Measurements from ENCODE around the gene PNMA5. TPM values are rescaled to one million over a fixed set of nuclear protein-coding genes. Genes with fewer than 3 reads are reported as not detected.

The PNMA5 gene
- total RNA-seq (2021) (0.13 to 0.27 TPM (median 0.25 TPM) in 3 replicates), Bru-seq, nascent RNA (percentile 16 among the genes with signal in this experiment)
- long read RNA-seq, experiment 1, result 0 reads
- long read RNA-seq, experiment 2, result 0 reads
- long read RNA-seq, experiment 3, result 0 reads

DNA sequence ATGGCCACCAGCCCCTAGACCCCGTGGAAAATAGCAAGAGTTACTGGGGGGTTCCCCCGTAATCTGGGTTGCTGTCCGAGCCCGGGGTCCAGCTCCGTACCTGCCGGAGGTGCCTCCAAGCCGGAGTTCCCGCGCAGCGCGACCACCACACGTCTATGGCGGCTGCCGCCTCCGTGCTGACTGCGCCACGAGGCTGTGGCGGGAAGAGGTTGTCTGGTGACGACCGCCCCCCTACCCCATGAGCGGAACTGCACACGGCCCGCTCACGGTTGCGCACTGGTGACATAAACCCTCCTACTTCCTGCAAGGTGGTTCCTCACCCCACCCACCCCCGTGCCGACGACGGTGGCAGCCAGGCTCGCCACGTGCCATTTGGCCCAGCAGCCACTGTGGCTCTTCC lies at the start of gene PNMA5:
Gene PNMA5 (minus strand): TSS at position 184 of the 400 bp plus-strand sequence. CDS start 2,518 bp downstream, outside the sequence.
- H3K27me3 Mint-ChIP-seq (ENCODE audit: low read depth), result peaks cover 11% of the 10 kb centered on the region
- peaks cover 3% of the 10 kb centered on the region for H3K4me1 Mint-ChIP-seq
- no peak within 1 kb of the TSS for H3K4me3 Mint-ChIP-seq
- H3K36me3 Mint-ChIP-seq, result no peaks in the 10 kb centered on the region
- no peak for DNase-seq (ENCODE audit: low spot score)
- no peak for ATAC-seq
- H3K27ac Mint-ChIP-seq, result no peak within 1 kb of the TSS
- POLR2A ChIA-PET, result no interaction called here
- TF ChIP-seq FOXK1 (CRISPR knock-in tag; IDR thresholded peaks at IDR 0.05) (no peak), FOXJ3 (CRISPR knock-in tag; IDR thresholded peaks at IDR 0.05; ENCODE audit: borderline replicate concordance) (no peak), ZBTB21 (CRISPR knock-in tag; IDR thresholded peaks at IDR 0.05; ENCODE audit: borderline replicate concordance) (no peak), NFYB (CRISPR knock-in tag; conservative IDR thresholded peaks at IDR 0.05; ENCODE audit: low read depth) (no peak), ATF2 (CRISPR knock-in tag; IDR thresholded peaks at IDR 0.05; ENCODE audit: borderline replicate concordance, low read depth) (no peak), TP53 (CRISPR knock-in tag; IDR thresholded peaks at IDR 0.05) (no peak), OVOL2 (CRISPR knock-in tag; IDR thresholded peaks at IDR 0.05; ENCODE audit: borderline replicate concordance) (no peak), PRRX2 (CRISPR knock-in tag; IDR thresholded peaks at IDR 0.05) (no peak), SMAD4 (CRISPR knock-in tag; IDR thresholded peaks at IDR 0.05) (no peak), SMAD3 (CRISPR knock-in tag; IDR thresholded peaks at IDR 0.05; ENCODE audit: borderline replicate concordance) (no peak), FOXP1 (CRISPR knock-in tag; IDR thresholded peaks at IDR 0.05; ENCODE audit: borderline replicate concordance) (no peak)
- TF ChIP-seq, protein P1, sequence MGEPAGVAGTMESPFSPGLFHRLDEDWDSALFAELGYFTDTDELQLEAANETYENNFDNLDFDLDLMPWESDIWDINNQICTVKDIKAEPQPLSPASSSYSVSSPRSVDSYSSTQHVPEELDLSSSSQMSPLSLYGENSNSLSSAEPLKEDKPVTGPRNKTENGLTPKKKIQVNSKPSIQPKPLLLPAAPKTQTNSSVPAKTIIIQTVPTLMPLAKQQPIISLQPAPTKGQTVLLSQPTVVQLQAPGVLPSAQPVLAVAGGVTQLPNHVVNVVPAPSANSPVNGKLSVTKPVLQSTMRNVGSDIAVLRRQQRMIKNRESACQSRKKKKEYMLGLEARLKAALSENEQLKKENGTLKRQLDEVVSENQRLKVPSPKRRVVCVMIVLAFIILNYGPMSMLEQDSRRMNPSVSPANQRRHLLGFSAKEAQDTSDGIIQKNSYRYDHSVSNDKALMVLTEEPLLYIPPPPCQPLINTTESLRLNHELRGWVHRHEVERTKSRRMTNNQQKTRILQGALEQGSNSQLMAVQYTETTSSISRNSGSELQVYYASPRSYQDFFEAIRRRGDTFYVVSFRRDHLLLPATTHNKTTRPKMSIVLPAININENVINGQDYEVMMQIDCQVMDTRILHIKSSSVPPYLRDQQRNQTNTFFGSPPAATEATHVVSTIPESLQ (CRISPR knock-in tag; IDR thresholded peaks at IDR 0.05), result no peak
- TF ChIP-seq, protein P2, sequence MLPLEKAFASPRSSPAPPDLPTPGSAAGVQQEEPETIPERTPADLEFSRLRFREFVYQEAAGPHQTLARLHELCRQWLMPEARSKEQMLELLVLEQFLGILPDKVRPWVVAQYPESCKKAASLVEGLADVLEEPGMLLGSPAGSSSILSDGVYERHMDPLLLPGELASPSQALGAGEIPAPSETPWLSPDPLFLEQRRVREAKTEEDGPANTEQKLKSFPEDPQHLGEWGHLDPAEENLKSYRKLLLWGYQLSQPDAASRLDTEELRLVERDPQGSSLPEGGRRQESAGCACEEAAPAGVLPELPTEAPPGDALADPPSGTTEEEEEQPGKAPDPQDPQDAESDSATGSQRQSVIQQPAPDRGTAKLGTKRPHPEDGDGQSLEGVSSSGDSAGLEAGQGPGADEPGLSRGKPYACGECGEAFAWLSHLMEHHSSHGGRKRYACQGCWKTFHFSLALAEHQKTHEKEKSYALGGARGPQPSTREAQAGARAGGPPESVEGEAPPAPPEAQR (CRISPR knock-in tag; IDR thresholded peaks at IDR 0.05), result no peak
- TF ChIP-seq, protein P3, sequence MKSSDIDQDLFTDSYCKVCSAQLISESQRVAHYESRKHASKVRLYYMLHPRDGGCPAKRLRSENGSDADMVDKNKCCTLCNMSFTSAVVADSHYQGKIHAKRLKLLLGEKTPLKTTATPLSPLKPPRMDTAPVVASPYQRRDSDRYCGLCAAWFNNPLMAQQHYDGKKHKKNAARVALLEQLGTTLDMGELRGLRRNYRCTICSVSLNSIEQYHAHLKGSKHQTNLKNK (CRISPR knock-in tag; IDR thresholded peaks at IDR 0.05), result no peak
- CTCF ChIA-PET, result no interaction called here
- no peaks in the 10 kb centered on the region for H3K9me3 Mint-ChIP-seq

DNA sequence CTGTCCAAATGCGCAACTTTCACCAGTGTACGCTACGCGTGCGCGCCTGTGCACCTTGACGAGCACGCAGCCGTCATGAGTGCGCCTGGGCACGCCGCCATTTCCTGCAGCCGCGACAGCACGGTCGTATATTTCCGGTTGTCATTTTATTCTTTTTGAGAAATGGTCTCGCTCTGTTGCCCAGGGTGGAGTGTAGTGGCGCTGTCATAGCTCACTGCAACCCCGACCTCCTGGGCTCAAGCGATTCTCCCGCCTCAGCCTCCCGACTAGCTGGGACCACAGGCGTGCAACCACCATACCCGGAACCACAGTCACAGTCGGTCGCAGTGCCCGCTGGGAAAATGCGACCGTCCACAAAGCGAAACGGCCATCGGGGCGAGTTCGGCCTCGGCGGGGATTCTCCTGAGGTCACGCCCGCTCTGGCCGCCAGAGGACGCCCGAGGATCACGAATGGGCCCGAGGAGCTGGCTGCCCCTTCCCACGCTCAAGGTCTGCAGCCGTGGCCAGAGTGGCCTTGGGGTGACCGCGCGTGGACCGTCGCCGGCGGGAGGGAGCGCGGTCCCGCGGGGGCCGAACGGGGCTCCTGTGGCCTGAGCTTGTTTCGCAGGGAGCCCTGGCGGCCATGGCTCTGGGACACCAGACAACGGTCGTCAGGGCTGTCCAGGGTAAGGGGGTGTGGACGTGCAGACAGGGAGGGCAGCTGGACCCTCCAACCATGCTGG lies 38.6 kb upstream of the PNMA5 start:
- peaks cover 13% of the 10 kb centered on the region for H3K27me3 Mint-ChIP-seq (ENCODE audit: low read depth)
- no peaks in the 10 kb centered on the region for H3K4me1 Mint-ChIP-seq
- TF ChIP-seq, protein P4, sequence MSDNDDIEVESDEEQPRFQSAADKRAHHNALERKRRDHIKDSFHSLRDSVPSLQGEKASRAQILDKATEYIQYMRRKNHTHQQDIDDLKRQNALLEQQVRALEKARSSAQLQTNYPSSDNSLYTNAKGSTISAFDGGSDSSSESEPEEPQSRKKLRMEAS (CRISPR knock-in tag; IDR thresholded peaks at IDR 0.05), result peak; percentile 54; the same call in 1 of the 2 replicates
- TF ChIP-seq NFATC4 (CRISPR knock-in tag; IDR thresholded peaks at IDR 0.05), result no peak
- no peak for TF ChIP-seq CBFB (CRISPR knock-in tag; IDR thresholded peaks at IDR 0.05; ENCODE audit: low read depth)
- TF ChIP-seq KAT7 (CRISPR knock-in tag; IDR thresholded peaks at IDR 0.05; ENCODE audit: borderline replicate concordance), result 0 out of 2 replicates have a peak, but pooled peaks have one; percentile 39
- no peak for TF ChIP-seq TCF7 (CRISPR knock-in tag; IDR thresholded peaks at IDR 0.05; ENCODE audit: low read depth)
- TF ChIP-seq TEAD1 (CRISPR knock-in tag; IDR thresholded peaks at IDR 0.05), result 0 out of 2 replicates have a peak, but pooled peaks have one; percentile 55
- no peak for TF ChIP-seq HMGXB4 (CRISPR knock-in tag; IDR thresholded peaks at IDR 0.05)
- TF ChIP-seq GTF2I (CRISPR knock-in tag; conservative IDR thresholded peaks at IDR 0.05), result no peak
- TF ChIP-seq TP53 (CRISPR knock-in tag; IDR thresholded peaks at IDR 0.05), result no peak
- TF ChIP-seq CTCF (IDR thresholded peaks at IDR 0.05), result peak; percentile 77
- no peak for TF ChIP-seq CREM (CRISPR knock-in tag; IDR thresholded peaks at IDR 0.05)
- peaks cover 16% of the 10 kb centered on the region for H3K9me3 Mint-ChIP-seq
- CTCF ChIA-PET, result interaction anchor here (0.6 to 1.8 kb wide), 10 partner anchors 91 to 612 kb away, joined by 3 to 11 read pairs (median 3); partner anchors contain the start of gene HAUS7
- ATAC-seq, result peak; percentile 76
- H3K4me3 Mint-ChIP-seq, result peak overlapping the region; percentile 41; the same call in 1 of the 2 replicates
- H3K36me3 Mint-ChIP-seq, result no peaks in the 10 kb centered on the region
- POLR2A ChIA-PET, result no interaction called here
- DNase-seq (ENCODE audit: low spot score), result peak; percentile 64
- no peak overlapping the region for H3K27ac Mint-ChIP-seq

Data from WTC11 (cell line).